KMS-11 (cell line): ENCODE results near the gene GJC1.

Experiments used
- H2AFZ ChIP-seq: fragments of 200-600 bp; sonication (generic); 2 replicates; pipeline ENCODE4 v1.6.1; 2016; ENCODE audit warnings: antibody characterized with exemption, mixed run types, low read depth
- H3K27ac ChIP-seq: fragments of 200-600 bp; sonication (generic); 2 replicates; pipeline ENCODE4 v1.6.1; 2016; ENCODE audit warnings: mild to moderate bottlenecking, mixed run types
- H3K27me3 ChIP-seq: fragments of 200-600 bp; sonication (generic); 2 replicates; pipeline ENCODE4 v1.6.1; 2017; ENCODE audit warnings: mild to moderate bottlenecking, low read depth, mixed run types, moderate library complexity; ENCODE audit not compliant: insufficient read depth
- H3K36me3 ChIP-seq: fragments of 200-600 bp; sonication (generic); 2 replicates; pipeline ENCODE4 v1.6.1; 2017; ENCODE audit warnings: mild to moderate bottlenecking, mixed run types; ENCODE audit not compliant: insufficient read depth
- H3K4me1 ChIP-seq: fragments of 200-600 bp; sonication (generic); 2 replicates; pipeline ENCODE4 v1.6.1; 2016; ENCODE audit warnings: mild to moderate bottlenecking, low read depth, mixed run types; ENCODE audit not compliant: poor library complexity, severe bottlenecking
- H3K4me2 ChIP-seq: fragments of 200-600 bp; sonication (generic); 2 replicates; pipeline ENCODE4 v1.7.0; 2016; ENCODE audit warnings: mild to moderate bottlenecking, mixed run types
- H3K4me3 ChIP-seq: fragments of 200-600 bp; sonication (generic); IDR thresholded peaks from 2 replicates; pipeline ENCODE4 v1.6.1; 2017; ENCODE audit warnings: low read depth, low read length, mixed read lengths; ENCODE audit not compliant: insufficient read depth
- H3K79me2 ChIP-seq: fragments of 200-600 bp; sonication (generic); 2 replicates; pipeline ENCODE4 v1.6.1; 2016; ENCODE audit warnings: low read depth, mixed run types; ENCODE audit not compliant: insufficient read depth
- H3K9ac ChIP-seq: fragments of 200-600 bp; sonication (generic); 2 replicates; pipeline ENCODE4 v1.6.1; 2016; ENCODE audit warnings: mild to moderate bottlenecking, mixed run types
- H4K20me1 ChIP-seq: fragments of 200-600 bp; sonication (generic); 2 replicates; pipeline ENCODE4 v1.6.1; 2016; ENCODE audit warnings: mild to moderate bottlenecking, mixed run types; ENCODE audit not compliant: insufficient read depth
- TF ChIP-seq, protein P1 (sequence below): fragments of 200-600 bp; sonication (generic); conservative IDR thresholded peaks from 2 replicates; pipeline ENCODE4 v1.6.1; 2017; ENCODE audit warnings: low read depth, mild to moderate bottlenecking, antibody characterized with exemption, low read length, moderate library complexity, mixed read lengths

GJC1 gene

DNA sequence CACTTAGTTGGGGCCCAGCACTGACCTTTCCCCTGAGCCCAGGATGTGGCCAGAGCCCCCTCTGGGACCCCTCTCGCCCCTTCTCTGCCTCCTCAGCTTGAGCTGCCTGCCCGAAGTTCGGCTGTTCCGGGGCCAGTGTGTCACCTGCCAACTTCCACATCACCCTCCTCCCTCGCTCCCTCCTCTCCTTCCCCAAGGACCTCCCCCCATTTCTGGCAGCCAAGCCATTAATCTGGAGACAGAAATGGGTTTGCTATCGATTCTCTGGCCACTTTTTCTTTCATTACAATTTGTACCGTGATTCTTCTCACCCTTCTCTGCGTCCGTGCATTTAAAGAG, 80.1 kb downstream of the GJC1 start:
- Histone ChIP-seq H3K27me3 (no peaks in the 10 kb centered on the region), H3K4me3 (no peak overlapping the region), H2AFZ (no peak overlapping the region), H3K9ac (no peak overlapping the region), H3K79me2 (no peaks in the 10 kb centered on the region), H3K27ac (no peak overlapping the region), H4K20me1 (no peaks in the 10 kb centered on the region), H3K4me2 (no peak overlapping the region), H3K36me3 (no peaks in the 10 kb centered on the region), H3K4me1 (peaks cover 28% of the 10 kb centered on the region)
- TF ChIP-seq, protein P1, sequence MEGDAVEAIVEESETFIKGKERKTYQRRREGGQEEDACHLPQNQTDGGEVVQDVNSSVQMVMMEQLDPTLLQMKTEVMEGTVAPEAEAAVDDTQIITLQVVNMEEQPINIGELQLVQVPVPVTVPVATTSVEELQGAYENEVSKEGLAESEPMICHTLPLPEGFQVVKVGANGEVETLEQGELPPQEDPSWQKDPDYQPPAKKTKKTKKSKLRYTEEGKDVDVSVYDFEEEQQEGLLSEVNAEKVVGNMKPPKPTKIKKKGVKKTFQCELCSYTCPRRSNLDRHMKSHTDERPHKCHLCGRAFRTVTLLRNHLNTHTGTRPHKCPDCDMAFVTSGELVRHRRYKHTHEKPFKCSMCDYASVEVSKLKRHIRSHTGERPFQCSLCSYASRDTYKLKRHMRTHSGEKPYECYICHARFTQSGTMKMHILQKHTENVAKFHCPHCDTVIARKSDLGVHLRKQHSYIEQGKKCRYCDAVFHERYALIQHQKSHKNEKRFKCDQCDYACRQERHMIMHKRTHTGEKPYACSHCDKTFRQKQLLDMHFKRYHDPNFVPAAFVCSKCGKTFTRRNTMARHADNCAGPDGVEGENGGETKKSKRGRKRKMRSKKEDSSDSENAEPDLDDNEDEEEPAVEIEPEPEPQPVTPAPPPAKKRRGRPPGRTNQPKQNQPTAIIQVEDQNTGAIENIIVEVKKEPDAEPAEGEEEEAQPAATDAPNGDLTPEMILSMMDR, result no peak

DNA sequence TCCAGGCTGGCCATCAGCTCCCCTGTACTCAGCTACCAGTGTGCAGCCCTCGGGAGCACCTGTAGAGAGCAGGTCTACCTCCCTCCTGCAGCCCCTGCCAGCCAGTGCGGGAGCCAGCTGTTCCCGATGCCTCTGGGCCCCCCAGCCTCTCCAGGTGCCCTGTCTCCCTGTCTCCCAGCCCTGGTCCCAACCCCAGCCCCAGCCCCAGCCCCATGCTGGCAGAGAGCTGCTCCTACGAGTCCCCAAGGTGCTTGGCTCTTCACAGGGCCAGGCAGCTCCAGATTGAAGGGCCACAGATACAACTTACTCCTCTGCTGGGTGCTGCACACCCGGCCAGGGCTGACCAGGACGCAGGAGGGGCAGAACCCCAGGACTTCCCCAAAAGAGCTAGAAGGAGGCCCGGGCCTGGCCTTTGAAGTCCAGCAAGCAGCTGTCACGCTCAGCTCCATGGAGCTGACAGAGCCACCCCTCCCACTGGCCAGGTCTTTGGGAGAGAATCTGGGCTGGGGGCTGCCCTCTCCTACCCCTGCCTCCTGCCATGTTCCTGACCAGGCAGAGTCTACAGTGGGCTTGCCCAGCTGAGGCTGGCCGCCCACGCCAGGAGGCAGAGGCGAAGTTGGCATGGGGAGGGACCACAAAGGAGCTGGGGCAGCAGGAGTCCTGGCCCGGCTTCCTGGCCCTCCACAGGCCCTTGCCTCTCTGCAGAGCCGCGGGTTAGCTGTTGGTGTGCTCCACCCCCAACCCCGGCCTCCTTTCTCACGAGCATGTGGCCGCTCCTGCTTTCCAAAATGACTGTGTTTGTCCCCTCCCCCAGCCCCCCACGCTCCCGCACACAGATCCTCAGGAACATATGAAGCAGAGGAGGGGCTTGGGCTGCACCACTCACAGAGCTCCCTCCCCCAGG, 80.8 kb downstream of the GJC1 start:
- H3K36me3 ChIP-seq, result no peaks in the 10 kb centered on the region
- H3K9ac ChIP-seq, result no peak overlapping the region
- no peak overlapping the region for H2AFZ ChIP-seq
- H3K79me2 ChIP-seq, result no peaks in the 10 kb centered on the region
- H3K4me3 ChIP-seq, result no peak overlapping the region
- no peak overlapping the region for H3K27ac ChIP-seq
- TF ChIP-seq, protein P1, result no peak
- H3K4me2 ChIP-seq, result no peak overlapping the region
- peaks cover 28% of the 10 kb centered on the region for H3K4me1 ChIP-seq
- H4K20me1 ChIP-seq, result no peaks in the 10 kb centered on the region
- no peaks in the 10 kb centered on the region for H3K27me3 ChIP-seq
